Caco-2 (cell line): ENCODE data around the gene MAP3K21. TPM values are rescaled to one million over a fixed set of nuclear protein-coding genes. Genes with fewer than 3 reads are reported as not detected.

Source experiments
- BruUV-seq: library from RNA; stranded (reverse); fragments of 400-500 nt; replicated peaks from 2 replicates; lab custom pipeline; 2021; lab: Mats Ljungman, UMichigan
- CTCF ChIA-PET: fragments of 300-600 bp; sonication (Branson Sonifier 250); formaldehyde crosslinking; loops from one replicate; lab custom pipeline; 2022; ENCODE audit warnings: antibody characterized with exemption; lab: Charles Lee
- POLR2A ChIA-PET: fragments of 300-600 bp; sonication (Branson Sonifier 250); formaldehyde crosslinking; loops from one replicate; lab custom pipeline; 2022; ENCODE audit warnings: antibody characterized with exemption; lab: Charles Lee
- DNase-seq, 2 experiments: peaks; one replicate each; pipeline versions ENCODE4 v3.0.0 to v3.0.0-alpha.2; 2020 to 2022
- H3K27me3 ChIP-seq: replicated peaks from 2 replicates; pipeline ENCODE4 v1.6.0; 2011; ENCODE audit warnings: low read length; ENCODE audit not compliant: control insufficient read depth, insufficient read depth
- H3K36me3 ChIP-seq: 2 replicates; pipeline ENCODE4 v1.5.1; 2011; ENCODE audit warnings: low read length; ENCODE audit not compliant: control insufficient read depth, insufficient read depth
- H3K4me1 ChIP-seq: fragments of 250-450 bp; sonication (Bioruptor Pico); 2 replicates; pipeline ENCODE4 v1.5.1; 2020; ENCODE audit warnings: mild to moderate bottlenecking
- H3K4me3 ChIP-seq: 2 replicates; pipeline ENCODE4 v1.5.1; 2011; ENCODE audit warnings: low read depth, mild to moderate bottlenecking, control low read depth, low read length
- H3K9me3 ChIP-seq: fragments of 250-450 bp; sonication (Bioruptor Pico); 2 replicates; pipeline ENCODE4 v1.5.1; 2020; ENCODE audit warnings: mild to moderate bottlenecking, moderate library complexity
- H3K27ac Mint-ChIP-seq: one replicate; pipeline ENCODE4 v1.8.0; 2022; ENCODE audit warnings: mixed read lengths; ENCODE audit not compliant: unreplicated experiment
- H3K27me3 Mint-ChIP-seq: one replicate; pipeline ENCODE4 v1.8.0; 2022; ENCODE audit warnings: mixed read lengths; ENCODE audit not compliant: insufficient read depth, unreplicated experiment
- H3K36me3 Mint-ChIP-seq: one replicate; pipeline ENCODE4 v1.8.0; 2022; ENCODE audit warnings: mild to moderate bottlenecking, mixed read lengths; ENCODE audit not compliant: insufficient read depth, unreplicated experiment
- H3K4me1 Mint-ChIP-seq: one replicate; pipeline ENCODE4 v1.8.0; 2022; ENCODE audit warnings: low read depth, mixed read lengths; ENCODE audit not compliant: unreplicated experiment
- H3K4me3 Mint-ChIP-seq: one replicate; pipeline ENCODE4 v1.8.0; 2022; ENCODE audit warnings: mild to moderate bottlenecking, moderate library complexity, mixed read lengths; ENCODE audit not compliant: unreplicated experiment
- H3K9me3 Mint-ChIP-seq: one replicate; pipeline ENCODE4 v1.8.0; 2022; ENCODE audit warnings: mixed read lengths; ENCODE audit not compliant: unreplicated experiment
- CTCF ChIP-seq, 2 experiments: fragments of 200-600 bp in 1 of 2; IDR thresholded peaks; 1 replicate in 1 of 2; 2 replicates in 1 of 2; pipeline versions ENCODE4 v1.5.1 to v1.8.0; 2011 to 2022; ENCODE audit warnings: antibody characterized with exemption in 1 of 2, control low read depth in 1 of 2, inconsistent platforms in 1 of 2, low read depth in 1 of 2, low read length in 1 of 2, mild to moderate bottlenecking in 1 of 2, moderate library complexity in 1 of 2; ENCODE audit not compliant: insufficient read depth in 1 of 2, severe bottlenecking in 1 of 2, unreplicated experiment in 1 of 2
- intact Hi-C: fragments of 100-400 bp; cut with micrococcal nuclease; formaldehyde crosslinking; loops from one replicate; pipeline ENCODE4 v1.10.0; 2022; ENCODE audit not compliant: unreplicated experiment
- total RNA-seq: library from RNA; stranded (reverse); gene quantifications from 2 replicates; pipeline ENCODE4 v1.2.3, GENCODE V29; 2022

The MAP3K21 gene
- total RNA-seq, 1 experiment from 2014 or later, result 10.4 TPM

DNA sequence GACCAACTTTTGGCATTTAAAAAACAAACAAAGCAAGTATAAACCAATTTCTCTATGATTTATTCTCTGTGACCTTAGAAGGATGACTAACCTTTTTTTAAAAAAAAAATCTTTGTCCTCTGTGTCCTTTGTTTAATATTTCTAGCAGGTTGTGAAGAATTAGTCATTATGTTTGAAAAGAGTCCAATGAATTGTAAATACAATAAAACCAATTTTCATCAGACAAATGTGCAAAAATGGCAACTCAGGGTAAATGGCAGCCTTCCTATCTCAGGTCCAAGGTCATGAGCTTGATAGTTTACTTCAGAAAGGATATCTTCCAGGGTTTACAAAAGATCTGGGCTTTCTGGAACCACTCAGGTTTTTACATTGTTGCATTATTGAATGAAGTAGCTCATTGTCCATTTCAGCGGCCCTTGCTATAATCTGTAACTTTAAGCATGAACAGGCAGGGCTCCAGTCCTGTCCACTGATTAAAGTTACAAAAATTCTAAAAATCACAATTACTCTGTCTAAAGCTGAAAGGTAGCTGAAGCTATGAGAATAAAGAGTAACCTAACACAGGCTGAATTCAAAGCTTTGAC is 11.7 kb upstream of the MAP3K21 start:
- no TSS peak for BruUV-seq
- Histone ChIP-seq H3K27me3 (no peaks in the 10 kb centered on the region), H3K9me3 (no peaks in the 10 kb centered on the region), H3K4me3 (no peak overlapping the region), H3K4me1 (no peaks in the 10 kb centered on the region), H3K36me3 (no peaks in the 10 kb centered on the region)
- Mint-ChIP-seq H3K4me1 (no peaks in the 10 kb centered on the region), H3K36me3 (no peaks in the 10 kb centered on the region), H3K4me3 (no peak overlapping the region), H3K9me3 (no peaks in the 10 kb centered on the region), H3K27ac (no peak overlapping the region), H3K27me3 (peaks cover 15% of the 10 kb centered on the region)
- ChIA-PET CTCF (no interaction called here), POLR2A (no interaction called here)
- intact Hi-C loops, result no loop called here
- TF ChIP-seq CTCF (IDR thresholded peaks at IDR 0.05; ENCODE audit: insufficient read depth in 1 of 2, low read depth in 1 of 2, low read length in 1 of 2, severe bottlenecking in 1 of 2, unreplicated experiment in 1 of 2), result no peak
- DNase-seq, result no peak

GRCh38 chr1:233316473-233316872 is 11.1 kb upstream of the MAP3K21 start:
- no peaks in the 10 kb centered on the region for H3K36me3 ChIP-seq
- H3K9me3 ChIP-seq, result no peaks in the 10 kb centered on the region
- CTCF ChIA-PET, result no interaction called here
- POLR2A ChIA-PET, result no interaction called here
- no peak overlapping the region for H3K4me3 ChIP-seq
- Mint-ChIP-seq H3K9me3 (no peaks in the 10 kb centered on the region), H3K27ac (no peak overlapping the region), H3K4me3 (no peak overlapping the region), H3K36me3 (no peaks in the 10 kb centered on the region), H3K4me1 (no peaks in the 10 kb centered on the region), H3K27me3 (peaks cover 15% of the 10 kb centered on the region)
- no peak for TF ChIP-seq CTCF (IDR thresholded peaks at IDR 0.05; ENCODE audit: insufficient read depth in 1 of 2, low read depth in 1 of 2, low read length in 1 of 2, severe bottlenecking in 1 of 2, unreplicated experiment in 1 of 2)
- no peaks in the 10 kb centered on the region for H3K27me3 ChIP-seq
- no TSS peak for BruUV-seq
- DNase-seq, result no peak
- intact Hi-C loops, result no loop called here
- no peaks in the 10 kb centered on the region for H3K4me1 ChIP-seq

- no TSS peak for BruUV-seq
- Mint-ChIP-seq H3K4me1 (no peaks in the 10 kb centered on the region), H3K9me3 (no peaks in the 10 kb centered on the region), H3K27ac (no peak overlapping the region), H3K27me3 (peaks cover 15% of the 10 kb centered on the region), H3K36me3 (no peaks in the 10 kb centered on the region), H3K4me3 (no peak overlapping the region)
- CTCF ChIA-PET, result no interaction called here
- Histone ChIP-seq H3K4me1 (no peaks in the 10 kb centered on the region), H3K36me3 (no peaks in the 10 kb centered on the region), H3K9me3 (no peaks in the 10 kb centered on the region), H3K27me3 (0 out of 2 replicates have a peak, but pooled peaks cover 2% of the 10 kb centered on the region), H3K4me3 (no peak overlapping the region)
- intact Hi-C loops, result no loop called here
- DNase-seq, result no peak
- POLR2A ChIA-PET, result no interaction called here
- no peak for TF ChIP-seq CTCF (IDR thresholded peaks at IDR 0.05; ENCODE audit: insufficient read depth in 1 of 2, low read depth in 1 of 2, low read length in 1 of 2, severe bottlenecking in 1 of 2, unreplicated experiment in 1 of 2)
Observed at GRCh38 chr1:233319272-233319671, 8.3 kb upstream of the MAP3K21 start.
